PC-9 (cell line): ENCODE measurements around the gene MED9. TPM values are rescaled to one million over a fixed set of nuclear protein-coding genes. Genes with fewer than 3 reads are reported as not detected.

Experiments
- BruUV-seq: library from RNA; stranded (reverse); fragments of 400-500 nt; replicated peaks from 2 replicates; lab custom pipeline; 2021; lab: Mats Ljungman, UMichigan
- CTCF ChIA-PET: fragments of 300-600 bp; sonication (Branson Sonifier 250); formaldehyde crosslinking; loops from one replicate; lab custom pipeline; 2022; ENCODE audit warnings: antibody characterized with exemption; lab: Charles Lee
- POLR2A ChIA-PET: fragments of 300-600 bp; sonication (Branson Sonifier 250); formaldehyde crosslinking; loops from one replicate; lab custom pipeline; 2022; ENCODE audit warnings: antibody characterized with exemption; ENCODE audit not compliant: unreplicated experiment; lab: Charles Lee
- DNase-seq, 2 experiments: peaks; one replicate each; pipeline versions ENCODE4 v3.0.0 to v3.0.0-alpha.2; 2015 to 2022; ENCODE audit warnings: mixed read lengths in 1 of 2
- H2AFZ ChIP-seq: fragments of 200-600 bp; sonication (generic); 2 replicates; pipeline ENCODE4 v1.8.1; 2017; ENCODE audit warnings: antibody characterized with exemption
- H3F3A ChIP-seq: fragments of 200-600 bp; sonication (generic); 2 replicates; pipeline ENCODE4 v1.8.1; 2017; ENCODE audit warnings: antibody characterized with exemption, mild to moderate bottlenecking, low read depth; ENCODE audit not compliant: insufficient read depth
- H3K27ac ChIP-seq: fragments of 200-600 bp; sonication (generic); 2 replicates; pipeline ENCODE4 v1.6.1; 2016; ENCODE audit warnings: mixed run types
- H3K27me3 ChIP-seq: fragments of 200-600 bp; sonication (generic); 2 replicates; pipeline ENCODE4 v1.6.1; 2016; ENCODE audit warnings: low read depth, mixed run types; ENCODE audit not compliant: insufficient read depth
- H3K36me3 ChIP-seq: fragments of 200-600 bp; sonication (generic); 2 replicates; pipeline ENCODE4 v1.6.1; 2016; ENCODE audit warnings: low read depth, mixed run types
- H3K4me1 ChIP-seq: fragments of 200-600 bp; sonication (generic); replicated peaks from 2 replicates; pipeline ENCODE4 v1.6.1; 2016; ENCODE audit warnings: mixed run types; ENCODE audit not compliant: insufficient read depth
- H3K4me2 ChIP-seq: fragments of 200-600 bp; sonication (generic); 2 replicates; pipeline ENCODE4 v1.6.1; 2017; ENCODE audit warnings: mixed run types
- H3K4me3 ChIP-seq: fragments of 200-600 bp; sonication (generic); 2 replicates; pipeline ENCODE4 v1.6.1; 2016; ENCODE audit warnings: mixed run types
- H3K79me2 ChIP-seq: fragments of 200-600 bp; sonication (generic); 2 replicates; pipeline ENCODE4 v1.6.1; 2017; ENCODE audit warnings: low read depth, mixed run types
- H3K9me2 ChIP-seq: fragments of 200-600 bp; sonication (generic); 2 replicates; pipeline ENCODE4 v1.8.1; 2017; ENCODE audit warnings: mild to moderate bottlenecking; ENCODE audit not compliant: insufficient read depth
- H3K9me3 ChIP-seq: fragments of 200-600 bp; sonication (generic); 2 replicates; pipeline ENCODE4 v1.8.1; 2016; ENCODE audit warnings: low read depth; ENCODE audit not compliant: insufficient read depth
- H4K20me1 ChIP-seq: fragments of 200-600 bp; sonication (generic); 2 replicates; pipeline ENCODE4 v1.8.1; 2017; ENCODE audit not compliant: insufficient read depth
- CTCF ChIP-seq: fragments of 200-600 bp; sonication (generic); conservative IDR thresholded peaks from 2 replicates; pipeline ENCODE4 v1.6.1; 2017; ENCODE audit warnings: mixed run types, antibody characterized with exemption, mild to moderate bottlenecking, moderate library complexity
- EZH2 ChIP-seq: fragments of 200-600 bp; sonication (generic); IDR thresholded peaks from 2 replicates; pipeline ENCODE4 v1.8.0; 2017; ENCODE audit warnings: antibody characterized with exemption, low read depth
- intact Hi-C: fragments of 100-400 bp; cut with micrococcal nuclease; formaldehyde crosslinking; loops from one replicate; pipeline ENCODE4 v1.10.0; 2022; ENCODE audit not compliant: unreplicated experiment
- total RNA-seq: library from RNA; stranded (reverse); gene quantifications from 2 replicates; pipeline ENCODE4 v1.2.3, GENCODE V29; 2021

MED9 gene
- total RNA-seq, 1 experiment from 2014 or later, result 15.8 TPM

- Histone ChIP-seq H3F3A (no peaks in the 10 kb centered on the region), H3K4me3 (no peak overlapping the region), H3K27me3 (no peaks in the 10 kb centered on the region), H2AFZ (no peak overlapping the region), H3K4me1 (no peaks in the 10 kb centered on the region; the same call in 1 of the 2 replicates), H3K9me2 (no peaks in the 10 kb centered on the region), H3K4me2 (no peak overlapping the region), H3K9me3 (no peaks in the 10 kb centered on the region), H4K20me1 (peaks cover 21% of the 10 kb centered on the region), H3K27ac (no peak overlapping the region), H3K79me2 (no peaks in the 10 kb centered on the region), H3K36me3 (no peaks in the 10 kb centered on the region)
- CTCF ChIA-PET, result interaction anchor here (1.6 kb wide), 1 partner anchor 68 kb away, joined by 4 read pairs; no protein-coding TSS in a partner anchor
- TF ChIP-seq CTCF (peak; percentile 75), EZH2 (no peak)
- DNase-seq, result peak in 1 of 2 experiments; percentile 66
- intact Hi-C loops, result loop anchor here (1.0 kb wide), 1 partner anchor 145 kb away; no protein-coding TSS in a partner anchor
- no TSS peak for BruUV-seq
- POLR2A ChIA-PET, result interaction anchor here (0.5 to 0.7 kb wide), 3 partner anchors 35 to 474 kb away, joined by 3 to 4 read pairs (median 3); no protein-coding TSS in a partner anchor
Measured at GRCh38 chr17:17500999-17501605, 24.3 kb downstream of the MED9 start.

- no TSS peak for BruUV-seq
- ChIA-PET CTCF (no interaction called here), POLR2A (no interaction called here)
- Histone ChIP-seq H3K4me2 (no peak overlapping the region), H2AFZ (no peak overlapping the region), H3F3A (no peaks in the 10 kb centered on the region), H3K9me3 (no peaks in the 10 kb centered on the region), H3K36me3 (no peaks in the 10 kb centered on the region), H3K79me2 (no peaks in the 10 kb centered on the region), H3K9me2 (no peaks in the 10 kb centered on the region), H4K20me1 (peaks cover 26% of the 10 kb centered on the region), H3K27me3 (no peaks in the 10 kb centered on the region), H3K27ac (no peak overlapping the region), H3K4me3 (no peak overlapping the region), H3K4me1 (no peaks in the 10 kb centered on the region)
- DNase-seq, result no peak
- TF ChIP-seq EZH2, result no peak
- TF ChIP-seq CTCF, result no peak
- intact Hi-C loops, result no loop called here
Measured at GRCh38 chr17:17502741-17503565, 26.2 kb downstream of the MED9 start.

GRCh38 chr17:17503566-17504130 is 26.8 kb downstream of the MED9 start:
- H3K4me3 ChIP-seq, result no peak overlapping the region
- H3K36me3 ChIP-seq, result no peaks in the 10 kb centered on the region
- H3K79me2 ChIP-seq, result no peaks in the 10 kb centered on the region
- H3K4me2 ChIP-seq, result no peak overlapping the region
- H3K4me1 ChIP-seq, result no peaks in the 10 kb centered on the region
- H3K9me3 ChIP-seq, result no peaks in the 10 kb centered on the region
- H4K20me1 ChIP-seq, result peaks cover 28% of the 10 kb centered on the region
- no peaks in the 10 kb centered on the region for H3K9me2 ChIP-seq
- no peaks in the 10 kb centered on the region for H3K27me3 ChIP-seq
- no peaks in the 10 kb centered on the region for H3F3A ChIP-seq
- POLR2A ChIA-PET, result no interaction called here
- H2AFZ ChIP-seq, result no peak overlapping the region
- CTCF ChIA-PET, result no interaction called here
- BruUV-seq, result no TSS peak
- no peak overlapping the region for H3K27ac ChIP-seq
- intact Hi-C loops, result no loop called here
- TF ChIP-seq EZH2 (no peak), CTCF (no peak)
- no peak for DNase-seq
